ENCODE results near the gene CPXM1.

GRCh38 chr20:2815242-2815900 is 14.9 kb upstream of the CPXM1 start:
- TF ChIP-seq CTCF (IDR thresholded peaks at IDR 0.05) (no peak), POLR2A (IDR thresholded peaks at IDR 0.05) (no peak)
